Femur (tissue), 1 donor: Measurements from ENCODE around the gene PSRC1.
"Not testable (repeated sequence)": the region's sequence is repeated elsewhere in the genome, so short reads cannot be mapped to it uniquely, and the experiment has no call there.

Source experiments
- DNase-seq: peaks from one replicate; pipeline ENCODE4 v3.0.0-alpha.2; 2017

Gene PSRC1

DNA sequence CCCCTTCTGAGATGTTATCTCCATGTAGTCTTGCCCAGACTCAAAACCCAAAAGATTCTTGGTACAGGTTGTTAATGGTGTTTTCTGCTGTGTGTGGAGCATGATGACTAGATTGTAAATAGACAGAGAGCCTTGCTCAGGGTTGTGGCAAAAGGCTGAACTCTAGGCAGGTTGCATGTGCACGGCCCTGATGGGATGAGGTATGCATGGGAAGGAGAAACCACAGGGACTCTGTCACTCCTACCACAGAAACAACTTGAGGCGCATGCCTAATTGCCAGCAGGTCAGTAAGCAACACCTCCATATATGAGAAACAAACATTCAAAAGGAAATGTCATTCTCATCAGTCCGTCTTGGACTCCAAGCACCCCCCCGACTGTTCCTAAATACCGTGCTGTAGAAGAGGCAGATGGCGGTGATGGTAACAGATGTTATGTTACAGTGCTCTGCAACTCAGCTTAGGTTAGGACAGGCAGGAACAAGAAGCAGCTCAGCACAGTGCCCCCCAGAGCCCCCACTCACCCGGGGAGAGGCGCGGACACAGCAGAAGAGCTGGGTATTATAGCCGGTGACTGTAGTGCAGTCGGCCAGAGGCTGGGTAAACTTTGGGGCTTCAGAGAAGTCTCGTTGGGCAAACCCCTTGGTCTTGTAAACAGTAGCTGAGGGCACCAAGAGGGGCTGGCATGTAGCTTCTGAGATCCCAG lies 12.9 kb upstream of the PSRC1 start:
- no peak for DNase-seq

GRCh38 chr1:109294481-109294880 lies 11.5 kb upstream of the PSRC1 start:
- DNase-seq = no peak

DNA sequence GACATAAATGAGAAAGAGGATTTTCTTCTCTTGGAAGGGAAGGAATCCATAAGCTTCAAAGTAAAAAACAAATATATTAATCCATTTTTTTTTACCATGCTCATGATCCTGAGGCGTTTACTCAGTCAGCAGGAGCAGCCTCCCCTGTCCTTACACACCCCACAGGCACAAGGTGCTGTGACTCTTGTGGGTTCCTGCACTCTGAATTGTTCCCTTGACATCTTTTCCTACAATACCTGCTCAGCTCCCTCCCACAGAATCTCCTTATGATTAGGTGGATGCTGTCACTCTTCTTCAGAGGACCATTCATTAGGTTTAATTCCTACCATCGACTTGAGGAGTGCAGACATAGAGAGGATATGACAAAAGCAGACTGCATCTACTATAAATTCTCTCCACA lies 10.1 kb upstream of the PSRC1 start:
- DNase-seq = no peak

- DNase-seq = no peak
Measured at GRCh38 chr1:109292364-109292763, 9.4 kb upstream of the PSRC1 start.

- no peak for DNase-seq
Measured at GRCh38 chr1:109290998-109291397, 8.1 kb upstream of the PSRC1 start.

- DNase-seq = no peak
Measured at GRCh38 chr1:109290137-109290536, 7.2 kb upstream of the PSRC1 start.

GRCh38 chr1:109286762-109287161 lies 3.8 kb upstream of the PSRC1 start:
- DNase-seq = not testable (repeated sequence)

- peak; percentile 10 for DNase-seq
Measured at GRCh38 chr1:109283748-109284600, 1.0 kb upstream of the PSRC1 start.

- no peak for DNase-seq
Measured at GRCh38 chr1:109282497-109282951, 421 bp downstream of the PSRC1 start.

GRCh38 chr1:109281680-109282496 lies 1.1 kb downstream of the PSRC1 start:
- DNase-seq = peak; percentile 26

DNA sequence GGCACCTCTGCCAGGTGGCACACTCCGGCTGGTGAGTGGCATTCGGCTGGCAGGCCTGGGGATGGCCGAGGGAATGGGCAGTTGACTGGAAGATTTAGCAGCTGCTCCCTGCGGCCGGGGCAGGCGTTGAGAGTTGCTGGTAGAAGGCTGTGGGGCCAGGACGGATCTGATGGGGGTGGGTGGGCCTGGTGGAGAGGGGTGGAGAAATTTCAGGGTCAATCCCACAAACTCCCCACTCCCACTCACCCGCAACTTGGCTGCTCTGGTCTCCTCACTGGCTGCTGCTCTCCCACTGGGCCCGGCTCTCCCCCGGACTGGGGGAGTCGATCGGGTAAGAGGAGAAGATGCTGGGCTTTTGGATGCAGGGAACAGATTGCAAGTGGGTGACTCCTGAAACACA lies 2.1 kb downstream of the PSRC1 start:
- DNase-seq = peak; percentile 11

DNA sequence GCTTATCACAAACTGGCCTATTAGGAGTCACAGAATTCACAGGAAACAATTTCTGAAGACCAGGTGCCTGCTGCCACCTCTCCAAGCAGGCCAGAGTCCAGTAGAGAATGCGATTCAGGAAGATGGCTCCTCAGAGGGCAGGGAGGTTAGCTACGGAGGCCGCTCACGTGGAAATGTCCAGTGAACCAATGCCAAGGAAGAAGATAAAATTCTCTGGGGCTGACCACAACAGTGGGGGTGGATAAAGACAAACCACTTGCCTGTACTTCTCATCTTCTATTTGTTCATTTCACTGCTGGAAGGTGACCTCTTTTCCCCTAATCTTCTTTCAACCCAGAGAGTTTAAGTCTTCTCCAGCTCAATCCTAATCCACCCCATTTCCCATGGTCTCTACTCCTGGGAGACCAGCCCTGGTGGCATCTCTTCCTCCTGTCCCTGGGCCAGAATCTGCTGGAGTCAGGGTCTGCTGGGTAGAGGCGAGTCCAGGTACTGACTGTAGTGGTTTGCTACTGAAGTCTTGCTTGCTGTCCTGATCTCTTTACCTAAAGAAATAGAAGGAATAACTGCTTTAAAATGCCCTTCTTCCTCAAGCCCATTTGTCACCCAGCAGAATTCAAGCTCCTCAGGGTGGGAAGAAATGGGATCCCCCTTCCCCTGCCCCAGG lies 3.2 kb downstream of the PSRC1 start:
- DNase-seq = no peak

- DNase-seq = peak; percentile 77
Measured at GRCh38 chr1:109277434-109278204, 5.3 kb downstream of the PSRC1 start.

DNA sequence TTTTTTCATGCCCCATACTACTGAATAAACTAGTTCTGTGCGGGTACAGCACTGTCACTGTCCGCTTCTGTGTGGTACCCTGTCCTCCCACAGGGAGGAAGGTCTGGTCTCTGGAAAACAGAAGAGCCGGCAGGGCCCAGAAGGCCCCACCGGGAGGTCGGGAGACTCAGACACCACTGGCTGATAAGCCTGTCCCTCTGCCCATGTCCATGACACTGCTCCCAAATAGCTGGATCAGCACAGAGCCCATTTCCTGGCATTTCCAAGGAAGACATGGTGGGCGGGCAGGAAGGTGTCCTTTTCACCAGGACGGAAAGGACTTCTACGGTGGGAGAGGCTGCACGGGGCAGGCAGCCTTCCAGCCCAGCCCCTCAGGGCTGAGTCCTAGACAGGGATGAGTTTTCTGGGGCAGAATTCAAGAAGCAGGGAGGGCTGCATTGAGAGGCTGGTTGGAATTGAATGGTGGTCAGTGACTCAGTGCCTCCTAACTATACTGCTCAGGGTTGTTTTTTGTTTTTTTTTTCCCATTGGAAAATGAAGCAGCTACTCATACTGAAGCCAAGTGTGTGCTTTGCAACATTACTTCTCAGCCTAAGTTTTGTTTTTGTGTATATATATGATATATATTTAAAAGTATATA lies 7.1 kb downstream of the PSRC1 start:
- no peak for DNase-seq

GRCh38 chr1:109274533-109275476 lies 8.1 kb downstream of the PSRC1 start:
- no peak for DNase-seq

DNA sequence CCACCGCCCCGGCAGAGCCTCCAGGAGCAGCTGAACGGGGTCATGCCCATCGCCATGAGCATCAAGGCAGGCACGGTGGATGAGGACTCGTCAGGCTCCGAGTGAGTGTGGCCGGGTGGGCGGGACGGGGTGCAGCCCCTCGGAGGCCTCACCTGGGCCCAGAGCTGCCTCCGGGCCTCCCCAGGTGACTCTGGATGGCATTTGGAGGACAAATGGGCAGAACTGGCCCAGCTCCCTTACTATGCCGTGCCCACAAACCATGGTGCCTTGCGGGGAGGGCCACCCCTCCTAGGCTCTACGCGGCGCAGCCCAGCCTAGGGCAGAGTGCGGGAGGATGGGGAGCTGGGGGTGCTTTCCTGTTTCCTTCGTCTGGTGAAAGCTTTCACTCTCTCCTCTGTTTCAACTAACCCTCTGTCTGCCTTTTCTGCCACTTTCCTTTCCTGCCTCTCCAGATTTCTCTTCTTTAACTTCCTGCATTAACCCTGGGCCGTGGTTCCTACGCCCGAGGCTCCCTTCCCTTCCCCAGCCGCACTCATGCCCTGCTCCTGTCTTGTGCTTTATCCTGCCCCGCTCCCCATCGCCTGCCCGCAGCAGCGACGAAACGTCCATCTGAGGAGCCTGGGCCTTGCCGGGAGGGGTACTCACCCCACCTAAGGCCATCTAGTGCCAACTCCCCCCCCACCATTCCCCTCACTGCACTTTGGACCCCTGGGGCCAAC lies 9.2 kb downstream of the PSRC1 start:
- no peak for DNase-seq

- no peak for DNase-seq
Measured at GRCh38 chr1:109272831-109273547, 10.0 kb downstream of the PSRC1 start.

DNA sequence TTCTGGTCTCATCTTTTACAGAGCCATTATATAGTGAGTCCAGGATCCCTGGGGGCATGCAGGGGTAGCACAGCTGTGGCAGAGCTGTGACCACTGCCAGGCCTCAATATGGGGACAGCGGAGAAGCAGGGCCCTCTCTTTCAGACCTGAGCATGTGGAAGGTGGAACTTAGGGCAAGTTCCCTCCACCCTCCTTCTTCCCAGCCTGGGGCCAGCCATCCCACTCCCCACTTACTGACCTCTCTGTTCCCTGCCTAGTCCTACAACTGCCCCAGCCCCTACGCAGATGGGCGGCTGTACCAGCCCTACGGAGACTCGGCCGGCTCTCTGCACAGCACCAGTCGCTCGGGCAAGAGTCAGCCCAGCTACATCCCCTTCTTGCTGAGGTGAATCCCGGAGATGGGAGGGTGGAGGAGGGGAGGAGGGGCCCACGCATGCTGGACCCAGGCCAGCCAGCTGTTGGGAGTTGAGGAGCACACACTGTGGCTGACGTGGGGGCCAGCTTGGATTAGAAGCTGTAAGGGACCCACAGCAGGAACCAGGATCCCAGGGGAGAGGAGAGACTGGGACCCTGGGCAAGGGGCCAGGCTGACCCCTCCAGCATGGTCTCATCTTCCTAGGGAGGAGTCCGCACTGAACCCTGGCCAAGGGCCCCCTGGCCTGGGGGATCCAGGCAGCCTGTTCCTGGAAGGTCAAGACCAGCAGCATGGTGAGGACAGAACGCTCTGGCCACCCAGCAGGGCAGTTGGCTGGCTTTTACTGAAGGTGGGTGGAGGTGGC lies 10.7 kb downstream of the PSRC1 start:
- no peak for DNase-seq
